Gastroesophageal sphincter (tissue), 3 donors: ENCODE data around the gene CRHR2.

ENCODE experiments used
- POLR2A ChIP-seq, 2 donors: fragments of 450-650 bp; IDR thresholded peaks; one replicate each; pipeline ENCODE4 v1.6.1; 2017; ENCODE audit warnings: antibody characterized with exemption in 2 of 2, mild to moderate bottlenecking in 2 of 2, moderate library complexity in 1 of 2
- POLR2AphosphoS5 ChIP-seq: sonication (generic); formaldehyde crosslinking; IDR thresholded peaks from one replicate; pipeline ENCODE4 v1.6.1; 2017; ENCODE audit warnings: antibody characterized with exemption
- TF ChIP-seq, protein P1 (sequence below), 4 experiments: fragments of 200-600 bp in 2 of 4; fragments of 450-650 bp in 2 of 4; sonication (generic) in 1 of 4; IDR thresholded peaks; one replicate each; pipeline ENCODE4 v1.5.1; 2017 to 2019; ENCODE audit warnings: antibody characterized with exemption in 4 of 4, mild to moderate bottlenecking in 2 of 4, moderate library complexity in 2 of 4

DNA sequence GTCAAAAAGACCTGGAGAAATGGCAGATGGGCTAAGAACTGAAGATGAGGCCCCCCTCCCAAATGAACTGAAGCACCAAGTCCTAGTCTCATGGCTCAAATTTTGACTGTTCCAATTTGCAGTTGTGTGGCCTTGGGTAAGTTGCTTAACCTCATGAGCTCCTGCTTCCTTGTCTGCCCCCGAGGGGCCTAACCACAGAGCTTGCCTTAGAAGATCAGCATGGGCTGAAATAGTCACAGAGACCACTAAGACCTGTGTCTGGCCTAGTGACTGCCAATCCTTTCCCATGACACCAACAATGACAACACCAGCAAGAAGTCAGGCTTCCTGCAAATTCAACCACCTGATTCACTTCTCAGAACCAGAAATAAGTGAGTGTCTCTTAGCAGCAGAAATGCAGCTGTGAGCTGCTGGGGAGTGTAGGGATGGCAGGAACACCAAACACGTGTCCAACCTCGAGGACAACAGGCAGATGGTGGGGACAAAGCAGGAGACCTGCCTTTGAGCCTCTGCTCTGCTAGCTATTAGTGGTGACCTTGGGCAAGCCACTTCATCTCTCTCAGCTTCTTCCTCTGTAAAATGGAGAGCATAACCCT lies 23.7 kb downstream of the CRHR2 start:
- TF ChIP-seq POLR2A (IDR thresholded peaks at IDR 0.05) (no peak), POLR2AphosphoS5 (no peak)
- TF ChIP-seq, protein P1, sequence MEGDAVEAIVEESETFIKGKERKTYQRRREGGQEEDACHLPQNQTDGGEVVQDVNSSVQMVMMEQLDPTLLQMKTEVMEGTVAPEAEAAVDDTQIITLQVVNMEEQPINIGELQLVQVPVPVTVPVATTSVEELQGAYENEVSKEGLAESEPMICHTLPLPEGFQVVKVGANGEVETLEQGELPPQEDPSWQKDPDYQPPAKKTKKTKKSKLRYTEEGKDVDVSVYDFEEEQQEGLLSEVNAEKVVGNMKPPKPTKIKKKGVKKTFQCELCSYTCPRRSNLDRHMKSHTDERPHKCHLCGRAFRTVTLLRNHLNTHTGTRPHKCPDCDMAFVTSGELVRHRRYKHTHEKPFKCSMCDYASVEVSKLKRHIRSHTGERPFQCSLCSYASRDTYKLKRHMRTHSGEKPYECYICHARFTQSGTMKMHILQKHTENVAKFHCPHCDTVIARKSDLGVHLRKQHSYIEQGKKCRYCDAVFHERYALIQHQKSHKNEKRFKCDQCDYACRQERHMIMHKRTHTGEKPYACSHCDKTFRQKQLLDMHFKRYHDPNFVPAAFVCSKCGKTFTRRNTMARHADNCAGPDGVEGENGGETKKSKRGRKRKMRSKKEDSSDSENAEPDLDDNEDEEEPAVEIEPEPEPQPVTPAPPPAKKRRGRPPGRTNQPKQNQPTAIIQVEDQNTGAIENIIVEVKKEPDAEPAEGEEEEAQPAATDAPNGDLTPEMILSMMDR (IDR thresholded peaks at IDR 0.05), result no peak
